Measurements from ENCODE around the gene CERK. TPM values are rescaled to one million over a fixed set of nuclear protein-coding genes. Genes with fewer than 3 reads are reported as not detected.

Gene CERK
- total and polyA plus RNA-seq, 7 donors: 23.9 to 45.5 (median 28.2) TPM

DNA sequence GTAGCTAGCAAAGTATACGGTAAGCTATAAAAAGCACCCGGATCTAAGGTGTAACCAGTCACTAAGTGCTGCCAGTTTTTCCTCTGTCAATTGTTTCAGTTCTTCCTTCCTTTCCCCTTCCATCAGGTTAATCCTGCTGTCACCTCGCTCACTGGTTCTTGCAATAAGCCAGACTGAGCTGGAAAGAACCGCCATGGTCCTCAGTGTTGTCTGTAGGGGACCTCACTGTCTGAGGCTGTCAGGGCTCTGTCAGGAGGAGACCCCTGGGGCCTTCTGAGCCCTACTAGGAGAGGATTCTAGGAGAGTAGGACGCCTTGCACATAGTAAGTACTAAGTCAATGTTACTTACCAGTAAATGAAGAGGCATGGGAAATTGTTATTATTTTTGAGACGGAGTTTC lies 23.0 kb upstream of the CERK start:
- Histone ChIP-seq H3K36me3 (no peaks in the 10 kb centered on the region), H3K9me3 (no peaks in the 10 kb centered on the region), H3K4me3 (no peak overlapping the region), H3K27ac (no peak overlapping the region), H3K4me1 (peaks cover 0 to 24% (median 19%) of the 10 kb centered on the region in 4 donors), H3K27me3 (no peaks in the 10 kb centered on the region)
- no peak for DNase-seq
- no peak for TF ChIP-seq POLR2AphosphoS5 (IDR thresholded peaks at IDR 0.05)
- TF ChIP-seq, protein P1, sequence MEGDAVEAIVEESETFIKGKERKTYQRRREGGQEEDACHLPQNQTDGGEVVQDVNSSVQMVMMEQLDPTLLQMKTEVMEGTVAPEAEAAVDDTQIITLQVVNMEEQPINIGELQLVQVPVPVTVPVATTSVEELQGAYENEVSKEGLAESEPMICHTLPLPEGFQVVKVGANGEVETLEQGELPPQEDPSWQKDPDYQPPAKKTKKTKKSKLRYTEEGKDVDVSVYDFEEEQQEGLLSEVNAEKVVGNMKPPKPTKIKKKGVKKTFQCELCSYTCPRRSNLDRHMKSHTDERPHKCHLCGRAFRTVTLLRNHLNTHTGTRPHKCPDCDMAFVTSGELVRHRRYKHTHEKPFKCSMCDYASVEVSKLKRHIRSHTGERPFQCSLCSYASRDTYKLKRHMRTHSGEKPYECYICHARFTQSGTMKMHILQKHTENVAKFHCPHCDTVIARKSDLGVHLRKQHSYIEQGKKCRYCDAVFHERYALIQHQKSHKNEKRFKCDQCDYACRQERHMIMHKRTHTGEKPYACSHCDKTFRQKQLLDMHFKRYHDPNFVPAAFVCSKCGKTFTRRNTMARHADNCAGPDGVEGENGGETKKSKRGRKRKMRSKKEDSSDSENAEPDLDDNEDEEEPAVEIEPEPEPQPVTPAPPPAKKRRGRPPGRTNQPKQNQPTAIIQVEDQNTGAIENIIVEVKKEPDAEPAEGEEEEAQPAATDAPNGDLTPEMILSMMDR (IDR thresholded peaks at IDR 0.05): no peak
- TF ChIP-seq EP300 (IDR thresholded peaks at IDR 0.05): no peak
- TF ChIP-seq POLR2A (IDR thresholded peaks at IDR 0.05): no peak
- 73 to 85% methylated on average over 6 of the region's 6 CpGs for WGBS, 2 donors
- intact Hi-C loops (cut with DNase I): loop anchor here (10.0 kb wide), 1 partner anchor 766 kb away; no protein-coding TSS in a partner anchor

DNA sequence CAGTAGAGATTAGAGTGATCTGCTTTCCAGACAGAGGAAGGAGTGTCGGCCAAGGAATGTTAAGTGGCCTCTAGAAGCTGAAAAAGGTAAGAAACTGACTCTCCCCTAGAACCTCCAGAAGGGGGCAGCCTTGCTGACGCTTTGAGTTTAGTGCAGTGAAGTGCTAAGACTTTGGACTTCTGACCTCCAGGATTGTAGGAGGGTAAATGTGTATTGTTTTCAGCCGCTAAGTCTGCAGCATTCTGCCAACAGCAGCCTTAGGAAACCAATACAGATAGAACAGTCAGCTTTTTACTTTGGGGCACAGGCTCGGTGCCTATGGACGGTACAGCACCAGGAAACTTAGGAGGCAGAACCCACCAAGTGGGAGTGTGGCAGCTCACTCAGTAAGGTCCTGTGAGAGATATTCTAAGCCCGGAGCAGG lies 20.8 kb upstream of the CERK start:
- Histone ChIP-seq H3K27ac (no peak overlapping the region), H3K9me3 (no peaks in the 10 kb centered on the region), H3K27me3 (no peaks in the 10 kb centered on the region), H3K4me3 (no peak overlapping the region), H3K36me3 (no peaks in the 10 kb centered on the region), H3K4me1 (peaks cover 0 to 31% (median 23%) of the 10 kb centered on the region in 4 donors)
- WGBS, 2 donors: 16 to 47% methylated on average over 6 of the region's 6 CpGs
- no peak for DNase-seq
- intact Hi-C loops (cut with DNase I): no loop called here
- no peak for TF ChIP-seq POLR2A (IDR thresholded peaks at IDR 0.05)
- no peak for TF ChIP-seq EP300 (IDR thresholded peaks at IDR 0.05)
- no peak for TF ChIP-seq POLR2AphosphoS5 (IDR thresholded peaks at IDR 0.05)
- TF ChIP-seq, protein P1 (IDR thresholded peaks at IDR 0.05): peak in 3 of 4 experiments; percentile 35 to 56 (median 46)

DNA sequence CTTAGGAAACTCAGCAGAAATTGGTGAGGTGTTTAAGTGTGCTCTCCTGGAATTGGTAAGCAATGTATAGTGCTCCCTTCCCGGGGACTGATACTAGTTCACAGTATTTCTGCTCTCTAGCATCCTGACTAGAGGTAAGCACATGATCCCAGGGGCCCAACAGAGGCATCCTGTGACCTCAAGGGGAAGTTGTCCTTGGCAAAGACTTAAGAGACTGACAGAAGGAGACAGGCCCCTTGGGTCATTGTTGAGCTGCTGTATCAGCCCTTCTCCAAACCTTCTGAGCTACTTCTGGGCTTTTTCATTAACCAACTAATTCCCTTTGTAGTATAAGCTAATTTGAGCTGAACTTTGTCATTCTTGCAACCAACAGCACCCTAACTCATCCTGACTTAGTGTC lies 20.1 kb upstream of the CERK start:
- WGBS, 2 donors: 75 to 89% methylated on average over 1 of the region's 1 CpG
- TF ChIP-seq POLR2A (IDR thresholded peaks at IDR 0.05) (no peak), EP300 (IDR thresholded peaks at IDR 0.05) (no peak), POLR2AphosphoS5 (IDR thresholded peaks at IDR 0.05) (no peak)
- TF ChIP-seq, protein P1 (IDR thresholded peaks at IDR 0.05): no peak
- DNase-seq: no peak
- Histone ChIP-seq H3K27me3 (no peaks in the 10 kb centered on the region), H3K9me3 (no peaks in the 10 kb centered on the region), H3K36me3 (no peaks in the 10 kb centered on the region), H3K4me1 (peaks cover 0 to 31% (median 22%) of the 10 kb centered on the region in 4 donors), H3K4me3 (no peak overlapping the region), H3K27ac (no peak overlapping the region)
- intact Hi-C loops (cut with DNase I): no loop called here

DNA sequence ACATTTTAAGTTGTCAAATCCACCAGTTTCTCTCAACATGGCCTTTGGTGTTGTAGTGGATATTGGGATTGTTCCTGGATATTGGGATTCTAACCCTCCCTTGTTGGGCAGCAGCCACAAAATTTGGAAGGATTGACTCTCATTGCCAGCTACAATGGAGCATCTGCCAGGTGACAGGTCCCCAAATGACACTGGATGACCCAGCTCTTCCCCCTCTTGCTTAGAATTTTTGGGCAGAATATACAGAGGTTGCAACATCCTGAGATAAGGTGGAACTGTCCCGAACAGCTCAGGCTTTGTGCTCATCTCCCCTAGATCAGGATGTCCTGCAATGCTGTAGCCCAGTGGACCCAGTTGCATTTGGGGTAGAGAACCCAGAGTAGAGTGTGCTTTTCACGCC lies 19.1 kb upstream of the CERK start:
- no peaks in the 10 kb centered on the region for H3K9me3 ChIP-seq
- no peaks in the 10 kb centered on the region for H3K27me3 ChIP-seq
- H3K36me3 ChIP-seq: no peaks in the 10 kb centered on the region
- WGBS, 2 donors: 93 to 94% methylated on average over 2 of the region's 2 CpGs
- no peak overlapping the region for H3K4me3 ChIP-seq
- peaks cover 0 to 34% (median 23%) of the 10 kb centered on the region in 4 donors for H3K4me1 ChIP-seq
- TF ChIP-seq, protein P1 (IDR thresholded peaks at IDR 0.05): no peak
- TF ChIP-seq POLR2AphosphoS5 (IDR thresholded peaks at IDR 0.05): no peak
- TF ChIP-seq EP300 (IDR thresholded peaks at IDR 0.05): no peak
- TF ChIP-seq POLR2A (IDR thresholded peaks at IDR 0.05): no peak
- intact Hi-C loops (cut with DNase I): no loop called here
- DNase-seq: no peak
- no peak overlapping the region for H3K27ac ChIP-seq

DNA sequence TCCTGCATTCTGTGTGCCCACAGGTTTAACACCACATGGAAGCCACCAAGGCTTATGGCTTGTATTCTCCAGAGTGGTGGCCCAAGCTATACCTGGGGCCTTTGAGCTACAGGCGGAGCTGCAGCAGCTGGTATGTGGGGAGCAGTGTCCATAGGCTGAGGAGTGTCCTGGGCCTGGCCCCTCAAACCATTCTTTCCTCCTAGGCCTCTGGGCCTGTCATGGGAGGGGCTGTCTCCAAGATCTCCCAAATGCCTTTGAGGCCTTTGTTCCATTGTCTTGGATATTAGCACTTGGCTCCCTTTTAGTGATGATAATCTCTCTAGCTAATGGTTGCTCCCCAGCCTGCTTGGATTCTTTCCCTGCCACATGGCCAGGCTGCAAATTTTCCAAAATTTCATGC lies 18.0 kb upstream of the CERK start:
- intact Hi-C loops (cut with DNase I): no loop called here
- DNase-seq: no peak

More for the DNA sequence above, 18.0 kb upstream of the CERK start:
- Histone ChIP-seq H3K27ac (no peak overlapping the region), H3K36me3 (no peaks in the 10 kb centered on the region), H3K4me3 (no peak overlapping the region), H3K4me1 (peaks cover 0 to 26% (median 23%) of the 10 kb centered on the region in 4 donors), H3K9me3 (no peaks in the 10 kb centered on the region), H3K27me3 (no peaks in the 10 kb centered on the region)
- TF ChIP-seq POLR2A (IDR thresholded peaks at IDR 0.05): no peak
- TF ChIP-seq POLR2AphosphoS5 (IDR thresholded peaks at IDR 0.05): no peak
- TF ChIP-seq EP300 (IDR thresholded peaks at IDR 0.05): no peak
- TF ChIP-seq, protein P1 (IDR thresholded peaks at IDR 0.05): no peak
- 95 to 98% methylated on average over 1 of the region's 1 CpG for WGBS, 2 donors
